Measurements from ENCODE around the gene FGD5.

FGD5 gene

DNA sequence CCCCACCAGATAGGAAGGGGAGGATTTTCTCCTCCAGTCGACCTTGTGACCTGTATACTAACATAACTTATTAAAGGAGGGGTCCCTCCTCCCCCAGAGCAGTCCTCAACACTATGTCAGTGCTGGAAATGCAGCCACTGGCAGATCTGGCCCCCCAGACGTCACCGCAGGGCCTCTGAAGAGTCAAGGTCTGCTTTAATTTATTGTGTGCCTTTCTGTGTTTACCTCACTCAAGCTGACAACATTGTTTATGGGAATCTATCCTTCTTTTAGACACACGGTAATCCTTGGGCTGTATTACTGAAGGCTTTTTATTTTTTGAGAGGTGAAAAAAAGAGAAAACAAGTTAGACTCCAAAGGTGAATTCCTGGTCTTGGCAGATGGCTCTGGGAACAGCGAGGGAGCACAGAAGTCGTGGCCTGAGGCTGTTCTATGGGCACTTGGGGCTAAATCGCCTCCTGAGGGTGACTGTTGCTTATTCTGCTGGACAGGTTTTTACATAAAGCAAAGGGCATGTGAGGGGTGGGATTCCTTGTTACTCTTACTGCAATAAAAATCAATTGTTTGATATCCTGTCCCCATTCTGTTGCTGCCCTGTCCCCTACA, 115.2 kb downstream of the FGD5 start:
- no peak for DNase-seq (ENCODE audit: low read depth)

DNA sequence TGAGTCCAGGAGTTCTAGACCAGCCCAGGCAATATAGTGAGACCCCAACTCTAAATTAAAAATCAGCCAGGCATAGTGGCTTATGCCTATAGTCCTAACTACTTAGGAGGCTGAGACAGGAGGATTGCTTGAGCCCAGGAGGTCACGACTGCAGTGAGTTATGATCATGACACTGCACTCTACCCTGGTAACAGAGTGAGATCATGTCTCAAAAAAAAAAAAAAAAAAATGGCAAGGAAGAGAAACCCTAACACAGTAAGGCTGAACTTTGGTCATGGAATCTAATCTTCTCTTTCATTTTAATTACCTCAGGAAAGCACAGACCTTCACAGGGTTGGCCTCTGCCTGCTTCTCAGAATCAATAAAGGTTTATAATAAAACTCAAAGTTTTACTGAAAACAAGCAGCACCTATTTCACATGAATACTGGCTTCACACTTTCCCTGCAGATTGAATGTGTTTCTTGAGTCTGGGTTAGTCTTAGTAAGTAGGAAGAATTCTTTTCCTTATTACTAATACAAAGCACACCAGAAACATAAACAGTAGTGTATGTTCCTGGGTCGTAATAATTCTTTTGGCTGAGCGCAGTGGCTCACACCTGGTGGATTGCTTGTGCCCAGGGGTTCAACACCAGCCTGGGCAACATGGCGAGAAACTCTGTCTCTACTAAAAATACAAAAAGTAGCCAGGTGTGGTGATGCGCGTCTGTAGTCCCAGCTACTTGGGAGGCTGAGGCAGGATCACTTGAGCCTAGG, 117.0 kb downstream of the FGD5 start:
- no peak for DNase-seq (ENCODE audit: low read depth)

DNA sequence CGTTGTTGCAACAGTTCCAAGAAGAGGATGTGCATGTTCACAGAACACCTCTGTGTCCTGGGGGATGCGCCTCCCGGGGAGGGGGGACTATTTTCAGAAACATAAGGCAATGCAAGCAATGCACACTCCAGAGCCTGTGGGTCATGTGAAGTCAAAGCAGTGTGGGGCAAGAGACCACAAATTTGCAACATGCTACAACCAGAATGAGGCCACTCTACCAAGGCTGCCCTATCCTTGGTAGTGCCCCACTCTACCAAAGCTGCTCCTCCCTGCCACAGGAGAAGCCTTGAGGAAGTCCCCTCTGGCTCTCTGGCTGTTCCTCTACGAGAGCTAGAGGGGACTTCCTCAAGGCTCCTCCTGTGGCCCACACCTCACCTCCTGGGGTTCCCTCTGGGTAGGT, 120.2 kb downstream of the FGD5 start:
- no peak for DNase-seq (ENCODE audit: low read depth)

DNA sequence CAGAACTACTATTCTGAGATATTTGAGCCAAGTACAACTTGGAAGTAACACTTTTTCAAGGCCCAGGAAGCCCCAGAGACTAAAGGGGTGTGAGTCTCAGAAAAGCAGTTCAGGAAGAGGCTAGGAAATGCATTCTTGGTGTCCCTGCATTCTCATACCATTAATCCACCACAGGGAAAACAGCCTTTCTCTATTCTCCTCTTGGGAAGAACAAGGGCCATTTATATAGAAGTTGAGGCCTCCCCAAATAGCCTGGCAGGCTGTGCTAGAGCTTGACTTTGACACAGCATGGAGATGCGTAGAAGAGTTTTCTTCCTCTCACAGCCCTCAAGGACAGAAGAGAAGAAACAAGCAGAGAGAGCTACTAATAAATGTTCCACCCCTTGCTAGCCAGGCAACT, 123.1 kb downstream of the FGD5 start:
- DNase-seq (ENCODE audit: low read depth) = no peak

DNA sequence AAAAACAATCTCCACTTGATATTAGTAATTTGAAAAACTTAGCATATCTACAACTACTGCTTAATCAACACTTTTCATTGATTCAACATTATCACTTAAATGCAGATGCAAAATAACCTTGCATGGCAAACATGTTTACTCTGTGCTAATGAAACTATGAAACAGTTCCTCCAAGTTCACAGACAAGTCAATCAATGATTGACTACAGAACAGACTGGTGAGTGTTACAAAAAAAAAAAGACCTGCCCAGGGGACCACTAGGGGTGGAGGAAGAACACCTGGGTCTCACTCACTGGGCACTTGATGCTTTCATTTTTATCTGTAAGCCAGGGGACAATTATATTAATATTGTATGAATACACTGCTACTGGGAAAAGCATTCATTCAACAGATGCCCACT, 124.3 kb downstream of the FGD5 start:
- DNase-seq (ENCODE audit: low read depth) = no peak

DNA sequence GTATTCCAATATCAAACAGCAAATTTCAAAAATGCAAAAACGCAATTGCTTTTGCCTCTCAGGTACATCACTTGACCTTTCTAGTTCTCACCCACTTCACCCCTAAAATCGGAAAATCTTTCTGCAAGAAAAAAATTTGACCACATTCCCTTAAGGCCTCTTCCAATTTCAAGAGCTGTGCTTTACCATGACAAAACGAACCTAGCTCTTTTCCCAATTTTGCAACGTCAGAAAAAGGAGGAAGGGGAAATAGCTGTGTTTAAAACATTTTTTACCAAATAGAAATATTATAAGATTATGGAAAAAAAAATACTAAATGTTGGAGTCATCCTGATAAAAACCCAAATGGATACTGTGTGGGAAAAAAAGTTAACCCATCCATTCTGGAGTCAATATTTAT, 127.5 kb downstream of the FGD5 start:
- no peak for DNase-seq (ENCODE audit: low read depth)

DNA sequence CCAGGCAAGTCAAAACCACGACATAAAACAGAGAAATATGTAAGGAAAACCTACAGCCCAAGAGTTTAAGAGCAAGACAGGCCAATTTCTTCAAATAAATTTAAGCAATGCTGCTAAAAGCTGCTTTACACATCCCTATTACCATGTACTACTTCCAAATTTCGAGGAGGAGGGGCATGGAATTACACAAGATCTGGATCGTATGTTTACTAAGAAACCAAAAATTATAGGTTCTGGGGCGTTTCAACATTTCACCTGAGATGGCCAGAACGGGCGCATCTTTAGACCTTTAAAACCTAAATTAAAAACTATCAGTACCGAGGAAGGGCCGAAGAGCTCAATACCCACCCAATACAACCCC, 128.0 kb downstream of the FGD5 start:
- DNase-seq (ENCODE audit: low read depth) = no peak

DNA sequence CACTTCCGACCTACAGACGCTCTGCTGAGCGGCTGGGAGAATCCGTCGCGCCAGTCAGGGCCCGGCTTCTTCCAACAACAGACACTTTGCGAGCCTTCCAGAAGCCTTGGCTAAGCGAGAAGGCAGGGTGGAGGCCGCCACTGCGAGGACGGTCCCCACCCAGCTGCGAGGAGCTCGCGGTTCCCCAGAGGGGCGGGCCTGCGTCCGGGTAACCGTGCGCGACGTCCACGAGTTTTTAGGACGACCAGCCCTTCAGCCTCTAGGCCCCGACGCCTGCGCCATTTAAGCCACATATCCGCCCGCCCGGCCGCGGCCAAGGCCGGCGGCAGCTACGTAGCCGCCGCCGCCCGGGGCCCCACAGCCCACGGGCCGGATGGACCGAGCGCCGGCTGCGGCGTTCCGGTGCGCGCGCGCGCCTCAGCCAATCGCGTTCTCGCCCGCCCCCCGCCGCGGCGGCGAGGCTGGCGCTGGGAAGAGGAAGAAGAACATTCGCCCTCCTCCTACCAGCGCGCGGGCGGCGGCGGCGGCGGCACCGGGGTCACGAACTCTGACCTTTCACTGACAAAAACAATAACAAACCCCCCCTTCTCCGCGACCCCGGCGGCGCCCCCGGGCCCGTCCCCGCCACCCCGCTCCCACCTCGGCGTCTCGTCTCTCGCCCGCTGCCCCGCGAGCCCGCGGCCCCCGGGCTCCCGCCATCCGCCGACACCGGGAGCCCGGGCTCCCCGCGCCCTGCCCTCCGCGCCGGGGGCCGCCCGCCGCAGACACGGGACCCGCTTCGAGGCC, 128.5 kb downstream of the FGD5 start, which contains the start of gene NR2C2:
Gene NR2C2 (plus strand): TSS at position 484 of the 786 bp plus-strand sequence. CDS start 56,332 bp downstream, outside the sequence.
- no peak for DNase-seq (ENCODE audit: low read depth)

DNA sequence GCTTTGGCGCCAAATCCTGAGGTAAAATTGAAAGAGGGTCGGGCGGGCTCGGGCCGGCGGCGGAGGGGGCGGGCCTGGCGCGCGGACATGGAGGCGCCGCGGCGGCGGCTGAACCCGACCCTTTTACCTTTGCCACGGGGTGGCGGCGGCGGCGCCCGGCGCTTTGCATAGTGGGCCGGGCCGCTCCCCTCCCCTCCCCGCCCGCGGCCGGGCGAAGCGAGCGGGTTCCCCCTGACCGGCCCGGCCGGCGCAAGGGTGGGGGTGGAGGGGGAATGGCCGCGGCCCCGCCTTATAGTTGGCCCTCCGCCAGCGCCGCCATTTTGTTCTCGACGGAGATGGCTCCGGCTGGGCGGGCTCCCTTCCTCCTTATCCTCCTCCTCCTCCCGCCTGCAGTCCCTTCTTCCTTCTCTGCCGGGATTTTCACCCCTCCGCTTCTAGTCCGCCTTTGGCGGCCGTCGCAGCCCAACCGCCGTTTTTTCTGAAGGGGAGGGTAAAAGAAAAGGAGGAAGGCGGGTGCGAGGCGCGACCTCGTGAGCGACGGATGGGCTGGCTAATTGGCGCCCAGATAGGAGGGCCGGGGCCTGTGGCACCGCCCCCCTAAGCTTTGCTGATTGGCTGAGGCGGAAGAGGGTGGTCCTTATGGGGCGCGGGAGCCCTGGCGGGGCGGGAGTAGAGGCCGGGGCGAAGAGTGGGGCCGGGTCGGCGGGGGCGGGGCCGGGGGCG, 129.3 kb downstream of the FGD5 start:
- DNase-seq (ENCODE audit: low read depth) = peak; percentile 68

DNA sequence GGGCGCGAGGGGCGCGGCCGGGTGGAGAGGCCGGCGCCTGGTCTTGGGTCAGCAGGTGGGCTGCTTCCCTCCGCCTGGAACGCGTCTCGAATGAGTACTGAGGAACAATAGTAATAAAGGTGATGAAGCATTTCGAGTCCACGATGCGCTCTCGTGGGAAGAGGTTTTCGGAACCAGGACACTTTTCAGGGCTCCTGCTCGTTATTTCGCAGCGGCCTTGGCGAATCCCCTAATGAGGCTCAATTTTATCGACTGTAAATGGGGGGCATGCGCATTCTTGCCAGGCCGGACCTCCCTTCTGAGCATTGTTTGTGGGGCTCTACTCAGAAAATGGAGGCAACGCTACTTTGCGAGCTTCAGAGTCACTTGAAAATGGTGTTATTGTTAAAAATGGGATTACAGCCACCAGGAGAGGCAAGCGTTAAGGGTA, 129.9 kb downstream of the FGD5 start:
- DNase-seq (ENCODE audit: low read depth) = no peak

DNA sequence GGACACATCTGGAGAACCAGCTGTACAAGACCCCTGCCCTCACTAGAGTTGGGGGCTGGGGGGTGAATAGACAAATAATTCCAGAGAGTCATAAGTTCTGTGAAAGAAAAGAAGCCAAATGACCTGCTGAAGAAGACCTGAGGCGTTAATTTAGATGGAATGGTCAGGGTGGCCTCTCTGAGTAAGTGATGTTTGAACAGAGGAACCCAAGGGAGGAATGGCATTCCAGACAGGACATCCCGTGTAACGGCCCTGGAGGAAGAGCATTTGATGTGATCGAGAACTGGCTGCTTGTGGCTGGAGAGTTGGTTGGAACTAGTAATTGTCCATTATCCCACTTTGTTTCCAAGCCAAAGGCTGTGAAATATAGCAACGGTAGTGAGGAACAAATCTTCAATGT, 130.4 kb downstream of the FGD5 start:
- DNase-seq (ENCODE audit: low read depth) = no peak

DNA sequence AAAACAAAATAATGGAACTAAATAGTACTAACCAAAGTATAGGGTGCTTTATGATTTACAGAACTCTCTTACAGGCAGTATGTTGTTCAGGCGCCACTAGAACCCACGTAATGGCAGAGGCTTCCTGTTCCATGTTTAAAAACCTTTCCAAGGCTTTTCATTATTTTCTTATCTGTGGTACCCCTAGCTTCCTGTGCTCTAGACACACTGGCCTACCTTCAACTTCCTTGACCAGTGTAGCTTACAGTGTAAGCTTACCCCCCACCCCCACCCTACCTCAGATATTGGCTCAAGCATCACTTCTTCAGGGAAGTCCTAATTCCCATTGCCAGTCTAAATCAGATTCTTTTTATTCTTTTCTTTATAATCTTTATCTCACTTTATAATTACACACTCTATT, 131.5 kb downstream of the FGD5 start:
- no peak for DNase-seq (ENCODE audit: low read depth)

DNA sequence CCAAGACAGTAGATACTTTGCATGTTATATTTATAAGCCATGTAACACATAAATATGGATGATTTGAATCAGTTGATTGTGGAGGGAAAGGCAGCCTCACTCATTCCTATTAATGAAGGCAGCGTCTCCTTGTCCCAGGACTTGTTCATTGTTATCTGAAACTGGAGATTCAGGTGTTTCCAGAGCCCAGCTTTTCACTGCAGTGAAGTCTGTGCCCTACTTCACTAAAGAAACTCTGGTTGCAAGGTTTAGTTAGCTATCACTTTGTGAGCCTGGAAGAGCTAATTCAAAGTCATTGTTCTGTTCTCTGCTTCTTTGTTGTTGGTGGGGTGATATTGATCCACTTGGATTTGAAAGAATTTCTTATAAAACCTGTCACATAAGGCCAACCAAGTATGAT, 138.4 kb downstream of the FGD5 start:
- no peak for DNase-seq (ENCODE audit: low read depth)

DNA sequence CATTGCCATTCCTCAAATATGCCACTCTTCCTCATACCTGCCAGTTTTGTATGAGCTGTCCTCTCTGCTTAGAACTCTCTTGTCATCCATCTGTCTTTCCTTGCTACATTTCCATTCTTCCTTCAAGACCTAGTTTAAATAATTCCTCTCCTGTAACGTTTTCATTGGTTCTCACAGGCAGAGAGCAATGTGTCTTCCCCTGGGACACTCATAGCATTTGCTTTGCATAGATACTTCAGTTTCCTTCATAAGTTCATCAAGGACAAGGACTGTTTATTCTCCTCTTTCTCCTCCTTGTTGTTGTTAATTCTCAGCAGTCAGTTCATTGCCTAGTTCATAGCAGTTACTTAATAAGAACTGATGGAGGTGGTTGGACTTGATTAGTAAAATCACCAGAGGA, 139.2 kb downstream of the FGD5 start:
- DNase-seq (ENCODE audit: low read depth) = no peak

DNA sequence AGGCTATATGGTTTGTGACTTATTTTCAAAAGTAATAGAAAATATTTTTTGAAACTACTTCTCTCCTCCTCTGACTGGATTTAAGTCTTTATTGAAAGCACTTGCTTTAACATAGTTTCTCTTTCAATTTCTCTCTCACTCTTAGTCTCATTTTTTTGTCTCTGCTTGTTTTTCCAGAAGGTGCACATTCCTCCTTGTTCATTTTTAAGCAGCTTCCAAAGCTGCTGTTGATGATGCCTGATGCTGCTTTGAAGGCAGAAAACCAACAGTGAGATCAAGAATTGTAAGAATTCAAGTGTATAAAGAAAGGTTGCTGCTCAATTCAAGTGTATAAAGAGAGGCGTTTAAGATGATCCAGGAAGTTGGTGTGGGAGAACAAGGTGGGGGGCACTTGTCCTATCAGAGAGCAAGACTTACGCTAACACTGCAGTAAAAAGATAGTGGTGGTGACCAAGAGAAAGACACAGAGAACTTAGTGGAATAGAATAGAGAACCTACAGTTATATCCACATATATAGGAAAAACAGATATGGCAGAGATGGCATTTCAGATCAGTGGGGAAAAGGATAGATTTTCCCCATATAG, 140.7 kb downstream of the FGD5 start:
- no peak for DNase-seq (ENCODE audit: low read depth)

DNA sequence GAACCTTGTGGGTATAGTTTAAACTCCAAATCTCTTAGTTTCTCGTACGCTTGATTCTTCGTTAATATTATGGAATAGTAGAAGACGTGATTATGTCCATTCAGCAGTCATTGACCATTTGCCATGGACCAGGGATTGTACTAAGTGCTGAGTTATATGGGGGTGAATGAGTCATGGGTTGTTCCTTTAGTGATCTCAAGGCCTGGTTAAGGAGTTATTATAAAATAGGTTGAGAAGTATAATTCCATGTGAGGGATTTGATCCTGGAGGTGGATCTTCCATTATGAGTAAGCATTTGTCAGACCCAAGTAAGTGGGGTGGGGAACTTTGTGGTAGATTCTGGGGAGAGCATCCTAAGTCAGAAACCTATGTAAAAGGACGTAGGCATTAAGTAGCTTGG, 144.0 kb downstream of the FGD5 start:
- DNase-seq (ENCODE audit: low read depth) = peak; percentile 35

DNA sequence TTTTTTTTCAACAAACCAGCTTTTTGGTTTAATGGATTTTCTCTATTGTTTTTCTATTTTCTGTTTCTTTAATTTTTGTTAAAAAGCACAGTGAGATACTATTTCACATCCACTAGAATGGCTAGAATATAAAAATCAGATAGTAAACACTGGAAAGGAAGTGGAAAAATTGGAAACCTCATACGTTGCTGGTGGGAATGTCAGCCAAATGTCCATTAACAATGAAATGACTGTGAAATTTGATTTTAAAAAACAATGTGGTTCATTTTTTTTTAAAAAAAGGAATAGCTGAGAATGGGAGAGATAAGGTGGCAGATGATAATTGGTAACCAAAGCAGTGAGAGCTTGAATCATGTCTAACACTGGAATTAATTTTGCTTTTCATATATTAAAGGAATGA, 148.5 kb downstream of the FGD5 start:
- DNase-seq (ENCODE audit: low read depth) = no peak

DNA sequence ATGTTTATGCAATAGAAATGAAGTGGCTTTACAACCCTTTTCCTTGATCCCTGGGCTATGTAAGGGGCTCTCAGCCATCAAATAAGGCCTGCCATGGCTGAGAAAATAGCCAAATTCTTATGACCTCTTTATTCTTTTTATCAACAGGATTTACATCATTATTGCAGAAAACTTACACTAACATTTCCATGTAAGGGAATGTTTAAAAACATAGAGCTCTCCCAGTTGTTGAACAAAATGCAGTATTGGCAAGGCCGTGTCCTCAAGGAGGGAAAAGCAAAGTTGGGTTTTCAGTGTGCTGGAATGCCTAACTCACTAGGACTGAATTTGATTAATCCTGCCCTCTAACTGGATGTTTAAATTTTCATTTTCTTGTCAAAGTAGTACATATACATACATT, 150.9 kb downstream of the FGD5 start:
- no peak for DNase-seq (ENCODE audit: low read depth)

DNA sequence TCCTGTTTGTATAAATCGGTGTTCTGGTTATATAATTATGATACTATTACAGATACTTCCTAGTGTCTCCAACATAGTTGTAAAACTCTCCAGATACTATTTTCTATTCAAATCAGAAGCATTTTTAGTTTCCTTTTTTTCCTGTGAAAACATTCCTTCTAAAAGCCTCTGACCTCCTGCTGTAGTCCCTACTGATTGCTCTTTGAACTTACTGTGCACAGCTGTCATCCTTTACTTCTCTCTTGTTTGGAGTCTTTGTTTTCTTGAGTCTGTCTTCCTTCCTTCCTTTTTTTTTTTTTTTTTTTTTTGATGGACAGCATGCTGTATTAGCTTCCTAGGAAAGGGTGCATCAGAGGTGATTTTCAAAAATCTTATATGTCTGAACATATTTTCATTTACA, 157.6 kb downstream of the FGD5 start:
- DNase-seq (ENCODE audit: low read depth) = no peak

DNA sequence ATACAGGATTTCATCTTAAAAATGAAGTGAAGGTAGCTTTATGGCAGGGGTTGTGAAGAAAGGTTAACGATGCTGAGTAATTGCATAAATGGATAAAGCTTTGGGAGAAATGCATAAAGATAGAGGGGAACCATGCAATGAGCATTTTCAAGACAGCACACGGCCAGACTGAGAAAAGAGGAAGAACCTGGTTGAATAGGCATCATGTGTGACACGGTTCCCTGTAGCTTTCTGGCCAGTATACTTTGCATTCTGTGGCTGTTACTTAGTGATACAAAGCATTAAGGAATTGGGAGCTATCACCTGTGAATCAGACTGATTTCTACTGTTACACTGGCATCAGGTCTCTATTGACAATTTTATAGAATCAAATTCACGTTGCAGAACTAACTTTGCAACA, 161.9 kb downstream of the FGD5 start:
- no peak for DNase-seq (ENCODE audit: low read depth)
